ENCODE measurements around the gene PADI4.

PADI4 gene

GRCh38 chr1:17361687-17362086 is 53.7 kb downstream of the PADI4 start:
- H3K4me1 ChIP-seq (ENCODE audit: control insufficient read depth in 1 of 2, insufficient read depth in 1 of 2, low read depth in 1 of 2, low read length in 1 of 2): peaks cover 25 to 27% of the 10 kb centered on the region in 2 experiments
- H3K4me3 ChIP-seq (ENCODE audit: low read depth in 1 of 2, low read length in 1 of 2): no peak overlapping the region
- H3K9me3 ChIP-seq: no peaks in the 10 kb centered on the region
- peak overlapping the region; percentile 89 for H3K27ac ChIP-seq
- H3K27me3 ChIP-seq: no peaks in the 10 kb centered on the region
- H3K36me3 ChIP-seq: peaks cover 74% of the 10 kb centered on the region
- no peak for TF ChIP-seq CTCF (IDR thresholded peaks at IDR 0.05)

- Histone ChIP-seq H3K9me3 (no peaks in the 10 kb centered on the region), H3K4me3 (ENCODE audit: low read depth in 1 of 2, low read length in 1 of 2) (no peak overlapping the region), H3K4me1 (ENCODE audit: control insufficient read depth in 1 of 2, insufficient read depth in 1 of 2, low read depth in 1 of 2, low read length in 1 of 2) (peaks cover 27% of the 10 kb centered on the region in 2 experiments), H3K27me3 (no peaks in the 10 kb centered on the region), H3K36me3 (peaks cover 59% of the 10 kb centered on the region), H3K27ac (peak overlapping the region; percentile 89)
- no peak for TF ChIP-seq CTCF (IDR thresholded peaks at IDR 0.05)
Observed at GRCh38 chr1:17363351-17363750, 55.4 kb downstream of the PADI4 start.

GRCh38 chr1:17363771-17364170 is 55.8 kb downstream of the PADI4 start:
- Histone ChIP-seq H3K36me3 (peaks cover 56% of the 10 kb centered on the region), H3K27me3 (no peaks in the 10 kb centered on the region), H3K4me1 (ENCODE audit: control insufficient read depth in 1 of 2, insufficient read depth in 1 of 2, low read depth in 1 of 2, low read length in 1 of 2) (peaks cover 27% of the 10 kb centered on the region in 2 experiments), H3K27ac (peak overlapping the region; percentile 89), H3K4me3 (ENCODE audit: low read depth in 1 of 2, low read length in 1 of 2) (no peak overlapping the region), H3K9me3 (no peaks in the 10 kb centered on the region)
- no peak for TF ChIP-seq CTCF (IDR thresholded peaks at IDR 0.05)

- TF ChIP-seq CTCF (IDR thresholded peaks at IDR 0.05): no peak
- Histone ChIP-seq H3K36me3 (peaks cover 40% of the 10 kb centered on the region), H3K4me3 (ENCODE audit: low read depth in 1 of 2, low read length in 1 of 2) (no peak overlapping the region), H3K4me1 (ENCODE audit: control insufficient read depth in 1 of 2, insufficient read depth in 1 of 2, low read depth in 1 of 2, low read length in 1 of 2) (peaks cover 27% of the 10 kb centered on the region in 2 experiments), H3K9me3 (no peaks in the 10 kb centered on the region), H3K27ac (peak overlapping the region; percentile 89), H3K27me3 (no peaks in the 10 kb centered on the region)
Observed at GRCh38 chr1:17365293-17365692, 57.3 kb downstream of the PADI4 start.

- Histone ChIP-seq H3K27me3 (no peaks in the 10 kb centered on the region), H3K27ac (no peak overlapping the region), H3K9me3 (no peaks in the 10 kb centered on the region), H3K4me3 (ENCODE audit: low read depth in 1 of 2, low read length in 1 of 2) (no peak overlapping the region), H3K4me1 (ENCODE audit: control insufficient read depth in 1 of 2, insufficient read depth in 1 of 2, low read depth in 1 of 2, low read length in 1 of 2) (peaks cover 24 to 31% of the 10 kb centered on the region in 2 experiments), H3K36me3 (no peaks in the 10 kb centered on the region)
- TF ChIP-seq CTCF (IDR thresholded peaks at IDR 0.05): no peak
Observed at GRCh38 chr1:17369466-17369865, 61.5 kb downstream of the PADI4 start.

- H3K4me1 ChIP-seq (ENCODE audit: control insufficient read depth in 1 of 2, insufficient read depth in 1 of 2, low read depth in 1 of 2, low read length in 1 of 2): peaks cover 13 to 19% of the 10 kb centered on the region in 2 experiments
Observed at GRCh38 chr1:17370618-17371017, 62.6 kb downstream of the PADI4 start.

More at GRCh38 chr1:17370618-17371017, 62.6 kb downstream of the PADI4 start:
- Histone ChIP-seq H3K36me3 (no peaks in the 10 kb centered on the region), H3K27ac (no peak overlapping the region), H3K4me3 (ENCODE audit: low read depth in 1 of 2, low read length in 1 of 2) (no peak overlapping the region), H3K9me3 (no peaks in the 10 kb centered on the region), H3K27me3 (no peaks in the 10 kb centered on the region)
- TF ChIP-seq CTCF (IDR thresholded peaks at IDR 0.05): no peak
